Measurements from ENCODE around the gene C5orf46. TPM values are rescaled to one million over a fixed set of nuclear protein-coding genes. Genes with fewer than 3 reads are reported as not detected.
"Not testable (repeated sequence)": the region's sequence is repeated elsewhere in the genome, so short reads cannot be mapped to it uniquely, and the experiment has no call there.

The C5orf46 gene
- 1.0 and 5.2 TPM in 2 replicates for total RNA-seq (2014; rRNA removed; shearing (Covaris generic))

- peak; percentile 34 for DNase-seq (ENCODE audit: low spot score)
Observed at GRCh38 chr5:147906326-147907095, at the start of gene C5orf46. TSS of gene C5orf46 (minus strand) at chr5:147906538. CDS start at chr5:147906501, 37 bp downstream.

GRCh38 chr5:147954971-147955370 lies 48.6 kb upstream of the C5orf46 start:
- no peak for DNase-seq (ENCODE audit: low spot score)

- DNase-seq (ENCODE audit: low spot score): peak; percentile 48
Observed at GRCh38 chr5:147949711-147950573, 43.6 kb upstream of the C5orf46 start.

- DNase-seq (ENCODE audit: low spot score): not testable (repeated sequence)
Observed at GRCh38 chr5:147946658-147947274, 40.4 kb upstream of the C5orf46 start.

- DNase-seq (ENCODE audit: low spot score): peak; percentile 23
Observed at GRCh38 chr5:147939431-147940114, 33.2 kb upstream of the C5orf46 start.

- peak; percentile 52 for DNase-seq (ENCODE audit: low spot score)
Observed at GRCh38 chr5:147935032-147935431, 28.7 kb upstream of the C5orf46 start.

GRCh38 chr5:147930769-147931168 lies 24.4 kb upstream of the C5orf46 start:
- no peak for DNase-seq (ENCODE audit: low spot score)

- DNase-seq (ENCODE audit: low spot score): no peak
Observed at GRCh38 chr5:147927901-147928300, 21.6 kb upstream of the C5orf46 start.

GRCh38 chr5:147925020-147925419 lies 18.7 kb upstream of the C5orf46 start:
- DNase-seq (ENCODE audit: low spot score): no peak

GRCh38 chr5:147921136-147921535 lies 14.8 kb upstream of the C5orf46 start:
- DNase-seq (ENCODE audit: low spot score): no peak

GRCh38 chr5:147920420-147921030 lies 14.2 kb upstream of the C5orf46 start:
- no peak for DNase-seq (ENCODE audit: low spot score)

GRCh38 chr5:147918899-147919298 lies 12.6 kb upstream of the C5orf46 start:
- no peak for DNase-seq (ENCODE audit: low spot score)

- peak; percentile 42 for DNase-seq (ENCODE audit: low spot score)
Observed at GRCh38 chr5:147918101-147918685, 11.9 kb upstream of the C5orf46 start.

- DNase-seq (ENCODE audit: low spot score): no peak
Observed at GRCh38 chr5:147913786-147914185, 7.4 kb upstream of the C5orf46 start.

- no peak for DNase-seq (ENCODE audit: low spot score)
Observed at GRCh38 chr5:147912011-147912410, 5.7 kb upstream of the C5orf46 start.

GRCh38 chr5:147911427-147911826 lies 5.1 kb upstream of the C5orf46 start:
- no peak for DNase-seq (ENCODE audit: low spot score)

GRCh38 chr5:147904110-147904509 lies 2.2 kb downstream of the C5orf46 start:
- no peak for DNase-seq (ENCODE audit: low spot score)

GRCh38 chr5:147902609-147903115 lies 3.7 kb downstream of the C5orf46 start:
- DNase-seq (ENCODE audit: low spot score): no peak

- DNase-seq (ENCODE audit: low spot score): peak; percentile 17
Observed at GRCh38 chr5:147901599-147902039, 4.7 kb downstream of the C5orf46 start.

GRCh38 chr5:147898875-147899401 lies 7.4 kb downstream of the C5orf46 start:
- DNase-seq (ENCODE audit: low spot score): no peak

Measured in H4 (cell line).